Erythroblast (primary cell): Measurements from ENCODE around the gene RNF115.

Source experiments
- GATA1 ChIP-seq: IDR thresholded peaks from 2 replicates; pipeline ENCODE4 v1.6.1; 2011; ENCODE audit warnings: low read depth, mild to moderate bottlenecking, control low read depth, low read length, moderate library complexity
- POLR2A ChIP-seq: IDR thresholded peaks from 2 replicates; pipeline ENCODE4 v1.6.1; 2011; ENCODE audit warnings: mild to moderate bottlenecking, low read length

GRCh38 chr1:145785547-145785946 is 38.3 kb downstream of the RNF115 start:
- TF ChIP-seq POLR2A, result no peak
- TF ChIP-seq GATA1, result no peak
